GM19324 (cell line): ENCODE measurements around the gene ERCC1.

Experiments
- ATAC-seq: cut with Tn5 transposase; IDR thresholded peaks from one replicate; pipeline ENCODE4 v1.9.1; 2021; ENCODE audit warnings: mild to moderate bottlenecking, moderate library complexity; ENCODE audit not compliant: unreplicated experiment, low FRiP score

ERCC1 gene

DNA sequence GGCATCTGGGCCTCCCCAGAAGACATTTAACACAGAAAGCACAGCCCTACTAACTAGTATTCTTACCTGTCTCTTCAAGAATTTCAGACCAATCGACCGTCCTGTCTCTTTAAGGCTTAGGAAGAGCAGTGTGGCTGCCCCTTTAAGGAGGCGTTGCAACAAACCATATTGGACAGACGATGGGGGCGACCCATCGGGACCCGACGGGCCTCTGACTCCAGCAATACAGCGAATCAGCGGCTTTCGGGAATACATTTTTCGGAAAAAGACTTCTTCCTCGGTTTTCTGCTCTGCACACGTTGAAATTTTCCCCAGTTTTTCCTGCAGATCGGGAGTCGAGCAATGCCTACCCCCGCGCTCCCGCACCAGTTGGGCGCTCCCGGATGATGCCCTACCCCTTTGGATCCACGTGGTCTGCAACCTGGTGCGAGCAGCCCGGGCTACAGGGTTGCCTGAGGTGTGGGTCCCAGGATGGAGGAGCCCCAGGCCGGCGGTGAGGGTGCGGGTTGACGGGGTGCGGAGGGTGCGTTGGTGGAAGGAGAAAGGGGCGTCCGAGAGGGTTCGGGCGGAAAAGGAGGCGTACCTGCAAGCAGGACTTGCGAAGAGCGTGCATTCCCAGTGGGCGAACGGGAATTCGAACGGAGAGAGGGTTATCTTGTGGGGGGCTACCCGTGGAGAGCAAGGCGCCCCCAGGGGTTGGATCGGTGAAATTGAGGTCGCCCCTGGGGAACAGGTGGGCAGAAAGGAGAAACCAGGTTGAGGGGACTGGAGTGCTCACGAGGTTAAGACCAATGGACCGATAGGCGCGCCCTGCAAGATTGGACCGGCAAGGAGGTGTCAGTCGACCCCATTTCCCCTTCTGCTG, 17.3 kb downstream of the ERCC1 start, which contains the start of gene POLR1G:
Gene POLR1G (plus strand): TSS at position 419 of the 865 bp plus-strand sequence. CDS start 53 bp downstream, at position 472.
- peak; percentile 77 for ATAC-seq

DNA sequence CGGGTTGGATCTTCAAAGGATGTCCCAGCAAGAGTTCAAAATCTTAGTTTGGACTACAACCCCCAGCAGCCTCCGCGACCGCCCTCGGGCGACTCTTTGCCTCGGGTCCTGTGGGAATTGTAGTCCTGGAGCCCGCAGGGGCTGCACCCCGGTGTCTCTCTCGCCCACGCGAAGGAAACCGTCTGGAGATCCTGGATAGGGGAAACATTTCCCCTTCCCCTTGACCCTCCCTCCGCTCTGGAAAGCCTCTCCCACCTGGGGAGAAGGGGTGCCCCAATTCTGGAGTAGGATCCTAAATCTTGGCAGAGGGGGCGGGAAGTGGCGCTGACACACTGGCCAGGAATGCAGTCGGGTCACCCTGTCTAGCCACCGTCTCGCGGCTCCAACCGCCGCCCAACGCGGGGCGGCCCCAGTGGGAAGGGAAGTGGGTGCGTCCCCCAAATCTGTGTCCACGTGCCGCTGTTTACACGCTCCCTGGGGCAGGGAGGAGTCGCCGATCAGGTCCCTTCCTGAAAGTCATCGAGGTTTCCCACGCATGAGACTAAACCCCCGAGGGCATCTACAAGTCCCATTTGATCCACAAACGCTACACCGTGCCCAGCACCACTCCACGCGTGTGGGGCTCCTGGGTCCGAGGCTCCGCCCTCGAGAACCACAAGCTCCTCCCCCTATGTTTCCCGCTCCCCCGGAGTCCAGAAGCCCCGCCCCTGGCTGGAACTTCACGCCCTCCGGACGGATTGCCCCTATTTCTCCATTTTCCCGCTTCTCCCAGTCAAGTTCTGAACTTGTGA, 18.1 kb downstream of the ERCC1 start:
- ATAC-seq = peak; percentile 44

DNA sequence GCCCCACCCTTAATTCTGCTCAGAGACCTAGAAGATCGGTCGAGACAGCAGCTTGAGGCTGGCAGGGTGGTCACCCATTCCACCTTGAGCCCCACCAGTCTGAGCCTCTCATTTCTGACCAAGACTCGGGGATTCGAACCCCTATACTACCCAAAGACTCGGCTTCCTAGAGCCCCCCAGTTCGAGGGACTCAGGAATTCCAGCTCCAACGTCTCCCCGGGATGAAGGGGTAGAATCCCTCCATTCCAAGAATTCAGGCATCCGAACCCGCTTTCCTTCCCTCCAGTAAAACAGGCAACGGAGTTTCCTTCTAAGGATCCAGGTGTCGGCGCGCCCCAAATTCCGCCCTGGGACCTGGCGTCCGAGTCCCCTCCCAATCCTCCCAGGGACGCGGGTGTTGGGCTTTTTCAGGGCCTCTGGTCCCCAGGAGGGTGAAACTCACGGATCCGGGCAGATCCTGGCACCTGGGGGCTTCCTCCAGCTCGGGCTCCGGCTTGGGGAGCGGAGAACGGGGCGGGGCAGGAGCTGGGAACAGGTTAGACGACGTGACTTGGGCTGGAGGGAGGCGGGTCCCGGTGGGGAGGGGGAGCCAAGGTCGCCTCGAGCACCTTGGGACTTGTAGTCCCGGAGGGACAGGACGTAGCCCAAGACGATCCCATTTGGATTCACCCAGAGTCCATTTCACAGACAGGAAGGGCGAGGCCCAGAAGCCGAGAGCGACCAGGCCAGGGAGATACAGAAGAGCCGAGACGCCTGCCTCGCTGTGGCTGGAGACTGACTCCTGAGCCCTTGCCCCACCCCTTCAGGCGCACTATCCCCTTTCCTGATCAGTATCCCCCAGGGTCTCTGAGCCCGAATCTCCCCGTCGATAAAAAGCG, 18.9 kb downstream of the ERCC1 start, which contains the start of gene PPP1R13L:
Gene PPP1R13L (minus strand): TSS at position 513 of the 878 bp plus-strand sequence. CDS start 6,751 bp downstream, outside the sequence.
- ATAC-seq = peak; percentile 29

DNA sequence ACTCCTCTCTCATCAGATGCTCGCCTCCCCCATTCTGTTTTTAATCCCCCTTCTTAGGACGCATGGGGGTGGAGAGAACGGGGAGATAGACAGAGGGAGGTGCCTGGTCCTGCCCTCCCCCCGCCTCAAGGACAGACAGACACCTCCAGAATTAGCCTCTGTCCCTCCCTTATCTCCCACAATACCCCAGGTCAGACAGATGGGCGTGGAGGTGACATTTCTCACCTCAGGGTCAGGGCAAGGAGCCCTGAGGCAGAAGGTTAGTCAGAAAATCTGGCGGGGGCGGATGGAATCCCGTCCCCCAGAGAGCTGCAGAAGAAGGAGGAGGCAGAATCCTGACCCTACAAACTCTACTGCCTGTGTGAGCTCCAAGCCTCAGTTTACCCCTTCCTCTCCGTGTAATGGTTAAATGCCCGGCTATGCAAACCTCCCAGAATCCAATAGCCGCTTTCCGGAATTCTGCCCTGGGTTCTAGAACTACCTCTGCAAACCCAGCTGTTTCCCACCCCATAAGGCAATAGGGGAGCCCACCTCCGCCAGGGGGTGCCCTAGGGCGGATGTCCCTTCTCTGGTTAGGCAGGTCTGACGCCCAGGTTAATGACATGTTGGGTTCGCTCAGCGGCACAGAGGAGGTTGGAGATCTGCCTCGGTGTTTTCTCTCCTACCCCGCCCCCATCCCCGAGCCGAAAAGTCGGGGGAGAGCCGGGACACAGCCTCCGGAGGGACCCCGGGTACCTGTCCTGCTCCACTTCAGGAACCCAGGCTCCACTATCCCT, 19.7 kb downstream of the ERCC1 start:
- ATAC-seq = no peak

DNA sequence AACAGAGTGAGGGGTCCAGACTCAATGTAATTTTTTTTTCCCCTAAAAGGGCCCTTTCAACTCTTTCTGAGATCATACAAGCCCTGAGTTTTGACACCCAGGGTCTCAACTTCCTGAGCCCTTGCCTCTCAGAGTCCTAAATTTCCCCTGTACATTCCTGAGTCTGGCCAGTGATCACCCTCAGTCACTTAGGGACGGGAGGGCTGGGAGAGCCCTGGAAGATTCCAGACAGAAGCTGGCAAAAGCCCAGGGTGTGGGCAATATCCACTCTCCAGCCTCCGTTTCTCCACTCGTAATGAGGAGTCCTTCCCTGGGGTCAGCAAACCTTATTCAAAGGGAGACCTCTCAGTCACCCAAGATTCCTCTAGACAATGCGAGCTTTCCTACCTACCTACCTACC, 20.4 kb downstream of the ERCC1 start:
- ATAC-seq = no peak

DNA sequence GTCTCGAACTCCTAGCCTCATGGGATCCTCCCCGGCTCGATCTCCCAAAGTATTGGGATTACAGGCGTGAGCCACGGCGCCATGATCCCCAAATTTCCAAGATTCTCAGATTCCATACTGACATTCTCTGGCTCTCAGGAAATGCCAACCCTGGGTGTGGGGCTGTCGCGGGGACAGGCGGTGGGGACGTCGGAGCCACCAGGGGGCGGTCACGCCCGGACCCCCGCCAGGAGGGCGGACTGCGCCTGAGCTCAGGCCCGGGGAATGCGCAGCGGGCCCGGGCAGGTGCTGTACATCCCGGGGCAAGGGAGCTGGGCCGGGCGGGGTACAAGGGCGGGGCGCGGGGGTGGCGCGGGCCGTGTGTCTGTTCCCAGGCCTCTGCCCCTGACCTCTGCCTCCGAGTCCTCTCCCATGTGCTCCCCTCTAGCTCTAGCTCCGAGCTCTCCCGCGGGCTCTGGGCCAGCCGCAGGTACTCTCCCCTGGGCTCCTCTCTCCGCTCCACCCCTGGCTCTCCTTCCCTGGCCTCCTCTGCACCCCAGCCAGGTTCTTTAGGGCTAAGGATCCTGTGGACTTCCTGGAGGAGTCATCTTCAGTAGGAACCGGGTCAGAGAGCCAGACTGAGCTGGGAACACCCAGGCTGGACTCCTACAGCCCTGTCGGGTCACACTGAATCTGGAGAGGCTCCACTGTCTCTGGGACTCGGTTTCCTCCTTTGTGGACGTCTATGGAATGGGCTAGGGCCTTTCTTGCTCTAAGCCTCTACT, 21.2 kb downstream of the ERCC1 start:
- no peak for ATAC-seq

DNA sequence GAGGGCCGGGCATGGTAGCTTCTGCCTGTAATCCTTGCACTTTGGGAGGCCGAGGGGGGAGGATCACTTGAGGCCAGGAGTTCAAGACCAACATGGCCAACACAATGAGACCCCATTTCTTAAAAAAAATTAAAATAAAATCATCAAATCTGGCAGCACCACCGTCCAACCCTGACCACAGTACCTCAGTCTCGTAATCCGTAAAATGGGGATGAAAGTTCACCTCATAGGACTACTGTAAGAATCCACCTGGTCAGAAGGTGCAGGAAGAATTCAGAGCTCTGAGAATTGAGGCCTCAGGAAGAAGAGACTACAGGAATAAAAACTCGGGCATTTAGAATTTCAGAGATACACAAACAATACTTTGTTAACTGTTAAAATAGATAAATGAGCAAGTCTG, 21.9 kb downstream of the ERCC1 start:
- no peak for ATAC-seq

DNA sequence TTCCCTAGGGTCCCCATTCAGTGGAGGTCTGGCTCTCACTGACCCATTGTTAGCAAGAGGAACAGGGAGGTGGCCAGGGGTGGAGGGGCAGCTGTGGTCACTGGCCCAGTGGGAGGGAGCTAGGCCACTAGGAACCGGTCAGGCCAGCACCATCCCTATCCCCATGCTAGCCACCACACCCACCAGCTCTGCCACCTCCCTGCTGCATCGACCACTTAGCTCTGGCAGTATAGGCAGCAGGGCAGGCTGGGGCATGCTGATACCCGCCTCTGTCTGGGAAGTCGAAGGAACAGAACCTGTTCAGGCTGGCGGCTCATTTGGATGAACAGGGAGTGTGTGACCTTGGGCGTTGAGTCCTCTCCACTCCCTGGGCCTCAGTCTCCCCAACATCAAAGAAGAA, 23.5 kb downstream of the ERCC1 start:
- ATAC-seq = no peak

DNA sequence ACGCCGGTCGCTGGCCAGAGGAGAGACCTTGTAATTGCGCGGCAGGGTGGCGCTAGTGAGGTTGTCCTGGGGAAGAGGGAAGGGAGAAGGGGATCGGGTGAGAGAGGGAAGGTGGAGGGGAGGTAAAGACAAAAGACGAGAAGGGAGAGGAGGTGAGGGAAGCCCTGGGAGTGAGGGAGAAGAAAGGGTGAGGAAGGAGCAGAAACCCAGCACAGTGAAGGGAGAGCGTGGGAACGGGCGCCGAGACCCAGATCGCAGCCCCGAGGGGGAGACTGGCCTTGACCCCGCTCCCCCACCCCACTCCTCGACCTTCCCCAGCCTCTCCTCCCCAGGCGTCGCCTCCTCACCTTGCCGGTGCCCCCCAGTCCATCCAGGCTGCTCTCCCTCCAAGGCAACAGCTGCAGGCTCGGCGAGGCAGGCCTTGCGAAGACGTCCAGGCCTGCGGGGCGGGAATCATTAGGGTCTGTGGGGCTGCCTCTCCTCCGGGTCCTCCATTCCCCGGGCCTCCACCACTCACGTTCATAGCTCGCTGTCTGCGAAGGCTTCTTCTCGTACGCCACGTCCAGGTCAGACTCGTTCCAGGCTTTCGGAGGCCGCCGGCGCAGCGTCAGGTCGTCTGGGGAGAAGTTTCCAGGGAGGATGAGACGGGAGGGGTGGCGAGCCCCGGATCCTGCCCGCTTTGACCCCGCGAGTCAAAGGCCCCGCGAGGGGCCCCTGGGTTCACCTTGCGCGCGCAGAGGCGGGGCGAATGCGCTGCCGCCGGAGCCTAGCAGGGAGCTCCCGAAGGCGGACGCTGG, 27.7 kb downstream of the ERCC1 start:
- no peak for ATAC-seq

DNA sequence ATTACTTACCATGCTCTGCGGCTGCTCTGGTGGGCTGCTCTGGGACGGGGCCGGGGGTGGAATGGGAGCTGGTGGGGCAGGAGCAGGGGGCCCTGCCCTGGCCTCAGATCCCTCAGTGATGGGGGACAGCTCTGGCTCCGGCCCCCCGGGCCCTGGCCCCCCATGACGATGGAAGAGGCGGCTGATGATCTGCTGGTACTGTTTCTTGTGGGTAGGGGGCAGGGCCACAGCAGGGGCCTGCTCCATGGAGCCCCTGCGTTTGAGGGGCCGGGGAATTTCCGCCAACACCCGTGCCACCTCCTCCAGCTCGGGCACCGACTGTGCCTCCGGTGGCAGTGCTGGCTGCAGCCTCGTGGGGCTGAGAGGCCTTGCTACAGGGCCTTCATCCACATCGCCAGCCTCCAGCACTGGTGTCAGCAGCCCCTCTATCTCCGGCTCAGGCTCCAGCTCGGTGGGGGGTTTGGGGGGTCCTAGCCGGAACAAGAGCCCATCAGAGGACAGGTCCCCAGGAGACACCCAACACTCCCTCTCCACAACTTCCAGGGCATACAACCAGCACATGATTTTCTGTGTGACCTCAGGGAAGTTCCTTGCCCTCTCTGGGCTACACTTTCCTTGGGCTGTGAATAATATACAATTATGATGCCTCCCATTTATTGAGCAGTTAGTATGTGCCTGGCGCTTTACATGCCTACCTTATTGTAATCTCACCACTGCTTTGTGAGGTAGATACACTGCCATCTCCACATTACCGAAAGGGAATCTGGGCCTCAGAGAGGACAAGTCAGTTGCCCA, 31.6 kb downstream of the ERCC1 start:
- ATAC-seq = no peak

DNA sequence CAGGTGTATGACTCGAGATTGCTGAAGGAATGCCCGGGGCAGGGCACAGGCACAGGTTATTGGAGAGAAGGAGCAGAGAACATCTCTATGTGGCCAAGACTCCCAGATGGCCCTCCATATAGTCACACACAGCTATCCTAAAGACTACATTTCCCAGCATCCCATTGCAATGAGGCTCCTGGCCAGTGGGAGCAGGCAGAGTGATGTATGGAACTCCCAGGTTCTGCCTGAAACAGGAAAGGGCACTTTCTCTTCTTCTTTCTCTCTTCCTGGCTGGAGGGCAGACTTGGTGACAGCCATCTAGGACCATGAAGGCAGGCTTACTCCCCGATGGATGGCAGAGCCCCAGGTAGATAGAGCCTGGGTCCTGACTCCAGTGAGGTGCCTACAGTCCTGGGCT, 32.4 kb downstream of the ERCC1 start:
- no peak for ATAC-seq

DNA sequence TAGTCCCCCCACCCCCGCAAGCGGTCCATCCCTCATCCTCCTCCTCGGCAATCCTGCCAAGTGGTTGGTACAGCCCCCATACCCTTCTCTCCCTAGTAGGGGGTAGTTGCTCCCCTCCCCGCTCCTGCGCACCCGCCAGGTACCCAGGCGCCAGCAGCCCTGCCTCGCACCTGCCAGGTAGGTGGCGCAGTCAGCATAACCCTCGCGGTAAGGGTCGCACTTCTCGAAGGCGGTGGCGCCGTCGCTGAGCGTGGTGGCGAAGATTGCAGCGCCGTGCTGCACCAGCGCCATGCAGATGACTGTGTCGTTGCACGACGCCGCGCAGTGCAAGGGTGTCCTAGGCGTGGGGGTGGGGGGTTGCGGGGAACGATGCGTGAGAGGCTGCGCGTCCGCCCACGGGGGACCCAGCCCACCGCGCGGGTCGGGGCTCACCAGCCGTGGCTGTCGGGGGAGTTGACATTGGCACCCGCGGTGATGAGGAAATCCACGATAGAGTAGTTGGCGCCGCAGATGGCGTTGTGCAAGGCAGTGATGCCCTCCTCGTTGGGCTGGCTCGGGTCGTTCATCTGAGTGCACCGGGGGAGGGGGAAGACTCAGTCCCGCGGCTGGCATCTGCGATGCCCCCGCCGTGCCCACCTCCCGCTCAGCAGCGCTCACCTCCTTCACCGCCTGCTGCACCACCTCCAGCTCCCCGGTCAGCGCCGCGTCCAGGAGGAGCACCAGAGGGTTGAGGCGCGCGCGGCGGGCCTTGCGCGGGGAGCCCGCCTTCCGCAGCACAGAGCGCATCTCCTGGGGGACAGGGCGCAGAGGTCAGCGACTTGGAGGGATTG, 38.1 kb downstream of the ERCC1 start:
- no peak for ATAC-seq

DNA sequence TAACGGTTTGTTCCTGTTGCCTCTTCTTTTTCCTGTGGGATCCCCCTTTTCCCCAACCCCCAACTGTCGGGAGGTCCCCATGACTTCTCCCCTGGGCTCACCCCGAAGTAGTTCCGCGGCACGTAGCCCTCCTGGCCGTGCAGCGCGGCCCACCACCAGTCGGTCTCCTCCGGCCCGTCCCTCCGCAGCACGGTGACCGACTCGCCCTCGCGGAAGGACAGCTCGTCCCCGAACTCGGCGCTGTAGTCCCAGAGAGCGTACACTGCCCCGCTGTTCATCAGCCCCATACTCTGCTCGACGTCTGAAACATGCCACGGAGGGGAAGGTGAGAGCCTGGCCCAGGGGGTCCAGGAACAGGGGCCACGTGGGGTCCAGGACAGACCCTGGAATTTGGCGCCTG, 41.3 kb downstream of the ERCC1 start:
- no peak for ATAC-seq

DNA sequence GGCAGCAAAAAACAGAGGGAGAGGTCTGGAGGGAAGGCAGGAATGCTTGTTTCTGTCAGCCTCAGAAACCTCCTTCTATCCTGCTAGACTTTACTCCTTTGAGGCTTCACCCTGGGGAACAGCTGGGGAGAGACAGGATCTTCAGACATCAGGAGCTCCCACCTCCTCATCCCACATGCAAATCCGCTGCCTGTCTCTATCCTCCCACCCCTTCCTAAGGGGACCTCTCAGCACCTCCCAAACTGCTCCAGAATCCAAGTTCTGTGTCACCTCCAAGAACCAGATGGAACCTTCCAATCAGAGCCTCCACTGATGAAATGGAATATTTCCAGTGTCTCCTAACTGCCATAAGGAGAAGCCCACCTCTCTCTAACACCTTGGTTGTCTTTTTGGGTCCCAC, 43.6 kb downstream of the ERCC1 start:
- no peak for ATAC-seq

DNA sequence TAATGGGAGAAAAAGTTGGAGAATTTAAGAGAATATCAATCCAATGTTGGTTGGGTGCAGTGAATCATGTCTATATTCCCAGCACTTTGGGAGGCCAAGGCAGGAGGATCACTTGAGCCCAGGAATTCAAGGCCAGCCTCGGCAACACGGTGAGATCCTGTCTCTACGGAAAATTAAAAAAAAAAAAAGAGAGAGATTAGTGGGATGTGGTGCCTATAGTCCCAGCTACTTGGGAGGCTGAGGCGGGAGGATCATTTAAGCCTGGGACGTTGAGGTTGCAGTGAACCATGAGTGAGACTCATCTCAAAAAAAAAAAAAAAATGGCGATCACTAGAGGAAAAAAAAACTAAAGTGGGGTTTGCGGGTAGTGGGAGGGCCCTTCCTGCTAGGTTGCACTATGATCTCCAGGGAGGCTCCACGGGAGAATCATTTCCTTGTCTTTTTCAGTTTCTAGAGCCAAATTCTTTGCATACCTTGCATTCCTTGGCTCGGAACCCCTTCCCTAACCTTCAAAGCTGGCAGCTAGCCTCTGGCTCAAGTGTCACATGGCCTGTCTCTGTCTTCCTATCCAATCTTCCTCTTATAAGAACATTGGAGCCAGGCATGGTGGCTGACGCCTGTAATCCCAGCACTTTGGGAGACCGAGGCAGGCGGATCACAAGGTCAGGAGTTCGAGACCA, 47.5 kb downstream of the ERCC1 start:
- no peak for ATAC-seq
